ENCODE measurements around the gene CCDC187. TPM values are rescaled to one million over a fixed set of nuclear protein-coding genes. Genes with fewer than 3 reads are reported as not detected.

CCDC187 gene
- total RNA-seq, 1 experiment from 2014 or later: 2.7 TPM

- no peaks in the 10 kb centered on the region for H3K27me3 ChIP-seq (ENCODE audit: insufficient read depth, low read depth)
- H3K4me2 ChIP-seq: no peak overlapping the region
- H3K27ac ChIP-seq: no peak overlapping the region
- no peak for DNase-seq
- H3K36me3 ChIP-seq (ENCODE audit: low read depth): peaks cover 11% of the 10 kb centered on the region; the same call in 1 of the 2 replicates
- no TSS peak for BruUV-seq (replicated peaks)
- H3F3A ChIP-seq (ENCODE audit: insufficient read depth, low read depth): no peaks in the 10 kb centered on the region; the same call in 1 of the 2 replicates
- ChIA-PET POLR2A (ENCODE audit: unreplicated experiment) (no interaction called here), CTCF (no interaction called here)
- no peaks in the 10 kb centered on the region for H3K9me2 ChIP-seq (ENCODE audit: insufficient read depth)
- no peaks in the 10 kb centered on the region for H3K4me1 ChIP-seq (replicated peaks; ENCODE audit: insufficient read depth)
- no peaks in the 10 kb centered on the region for H3K79me2 ChIP-seq (ENCODE audit: low read depth)
- intact Hi-C loops (cut with micrococcal nuclease; ENCODE audit: unreplicated experiment): no loop called here
- no peaks in the 10 kb centered on the region for H3K9me3 ChIP-seq (ENCODE audit: insufficient read depth, low read depth)
- peaks cover 11% of the 10 kb centered on the region for H4K20me1 ChIP-seq (ENCODE audit: insufficient read depth)
- no peak overlapping the region for H2AFZ ChIP-seq
- H3K4me3 ChIP-seq: no peak overlapping the region
- TF ChIP-seq EZH2 (IDR thresholded peaks at IDR 0.05; ENCODE audit: low read depth): no peak
- TF ChIP-seq CTCF (conservative IDR thresholded peaks at IDR 0.05): no peak
These were observed 92.2 kb downstream of the CCDC187 start for GRCh38 chr9:136211441-136212344.

- POLR2A ChIA-PET (ENCODE audit: unreplicated experiment): no interaction called here
- BruUV-seq (replicated peaks): no TSS peak
These were observed 92.9 kb downstream of the CCDC187 start for GRCh38 chr9:136211006-136211405.

GRCh38 chr9:136210276-136210675, 93.6 kb downstream of the CCDC187 start:
- Histone ChIP-seq H3F3A (ENCODE audit: insufficient read depth, low read depth) (no peaks in the 10 kb centered on the region; the same call in 1 of the 2 replicates), H3K9me3 (ENCODE audit: insufficient read depth, low read depth) (no peaks in the 10 kb centered on the region), H3K9me2 (ENCODE audit: insufficient read depth) (no peaks in the 10 kb centered on the region), H3K36me3 (ENCODE audit: low read depth) (peaks cover 7% of the 10 kb centered on the region; the same call in 1 of the 2 replicates), H4K20me1 (ENCODE audit: insufficient read depth) (peaks cover 17% of the 10 kb centered on the region), H3K27me3 (ENCODE audit: insufficient read depth, low read depth) (no peaks in the 10 kb centered on the region), H3K4me1 (replicated peaks; ENCODE audit: insufficient read depth) (no peaks in the 10 kb centered on the region), H2AFZ (no peak overlapping the region), H3K27ac (no peak overlapping the region), H3K4me3 (no peak overlapping the region), H3K79me2 (ENCODE audit: low read depth) (no peaks in the 10 kb centered on the region), H3K4me2 (no peak overlapping the region)
- ChIA-PET POLR2A (ENCODE audit: unreplicated experiment) (no interaction called here), CTCF (no interaction called here)
- no peak for DNase-seq
- no TSS peak for BruUV-seq (replicated peaks)
- intact Hi-C loops (cut with micrococcal nuclease; ENCODE audit: unreplicated experiment): no loop called here
- TF ChIP-seq CTCF (conservative IDR thresholded peaks at IDR 0.05) (no peak), EZH2 (IDR thresholded peaks at IDR 0.05; ENCODE audit: low read depth) (no peak)

More at GRCh38 chr9:136211006-136211405, 92.9 kb downstream of the CCDC187 start:
- H3K27me3 ChIP-seq (ENCODE audit: insufficient read depth, low read depth): no peaks in the 10 kb centered on the region
- H3K79me2 ChIP-seq (ENCODE audit: low read depth): no peaks in the 10 kb centered on the region
- intact Hi-C loops (cut with micrococcal nuclease; ENCODE audit: unreplicated experiment): no loop called here
- H2AFZ ChIP-seq: no peak overlapping the region
- no peaks in the 10 kb centered on the region for H3K9me3 ChIP-seq (ENCODE audit: insufficient read depth, low read depth)
- H3F3A ChIP-seq (ENCODE audit: insufficient read depth, low read depth): no peaks in the 10 kb centered on the region; the same call in 1 of the 2 replicates
- no peaks in the 10 kb centered on the region for H3K9me2 ChIP-seq (ENCODE audit: insufficient read depth)
- H3K4me2 ChIP-seq: no peak overlapping the region
- CTCF ChIA-PET: no interaction called here
- DNase-seq: no peak
- peaks cover 8% of the 10 kb centered on the region; the same call in 1 of the 2 replicates for H3K36me3 ChIP-seq (ENCODE audit: low read depth)
- peaks cover 11% of the 10 kb centered on the region for H4K20me1 ChIP-seq (ENCODE audit: insufficient read depth)
- H3K4me1 ChIP-seq (replicated peaks; ENCODE audit: insufficient read depth): no peaks in the 10 kb centered on the region
- no peak overlapping the region for H3K27ac ChIP-seq
- TF ChIP-seq EZH2 (IDR thresholded peaks at IDR 0.05; ENCODE audit: low read depth): no peak
- TF ChIP-seq CTCF (conservative IDR thresholded peaks at IDR 0.05): no peak
- no peak overlapping the region for H3K4me3 ChIP-seq
